Peyer's patch (tissue), 4 donors: ENCODE results near the gene LRBA.

ENCODE experiments used
- CTCF ChIP-seq, 6 experiments: fragments of 450-650 bp in 4 of 6; fragments of 200-600 bp in 2 of 6; sonication (generic) in 1 of 6; IDR thresholded peaks; one replicate each; pipeline ENCODE4 v1.5.1; 2017 to 2019; ENCODE audit warnings: antibody characterized with exemption in 6 of 6, mild to moderate bottlenecking in 3 of 6, moderate library complexity in 1 of 6
- POLR2A ChIP-seq, 2 donors: fragments of 450-650 bp; IDR thresholded peaks; one replicate each; pipeline ENCODE4 v1.5.1; 2017; ENCODE audit warnings: antibody characterized with exemption in 2 of 2, mild to moderate bottlenecking in 2 of 2, moderate library complexity in 2 of 2

GRCh38 chr4:150366487-150366999 lies 648.5 kb downstream of the LRBA start:
- TF ChIP-seq CTCF (IDR thresholded peaks at IDR 0.05), result no peak
- no peak for TF ChIP-seq POLR2A (IDR thresholded peaks at IDR 0.05)
